HEK293 (cell line): Measurements from ENCODE around the gene GPR4.

Experiments
- SP3 ChIP-seq: fragments of 450-650 bp; formaldehyde crosslinking; IDR thresholded peaks from 2 replicates; pipeline ENCODE4 v1.5.1; 2016; ENCODE audit warnings: missing biosample characterization, missing genetic modification characterization
- TF ChIP-seq, protein P1 (sequence below): fragments of 450-650 bp; formaldehyde crosslinking; IDR thresholded peaks from 2 replicates; pipeline ENCODE4 v1.5.1; 2016; ENCODE audit warnings: missing biosample characterization, missing genetic modification characterization

DNA sequence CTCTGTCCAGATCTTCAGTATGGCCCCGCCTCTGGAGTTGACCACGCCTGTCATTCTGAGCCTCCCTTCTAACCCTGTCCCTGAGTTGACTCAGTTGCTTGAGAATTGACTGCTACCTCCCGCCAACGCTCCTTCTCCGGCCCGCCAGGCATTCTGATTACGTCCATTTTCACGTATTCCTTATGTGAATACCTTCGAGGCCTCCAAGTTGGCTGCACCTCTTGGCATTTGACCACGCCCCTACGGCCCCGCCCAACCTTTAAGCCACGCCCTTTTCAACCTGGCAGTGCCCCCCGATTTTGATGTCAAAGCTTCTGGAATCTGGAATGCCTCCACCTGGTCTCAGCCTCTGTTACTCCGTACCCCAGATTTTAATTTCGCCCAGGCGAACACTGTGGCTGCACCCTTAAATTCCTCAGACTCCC lies 38.8 kb upstream of the GPR4 start:
- TF ChIP-seq, protein P1, sequence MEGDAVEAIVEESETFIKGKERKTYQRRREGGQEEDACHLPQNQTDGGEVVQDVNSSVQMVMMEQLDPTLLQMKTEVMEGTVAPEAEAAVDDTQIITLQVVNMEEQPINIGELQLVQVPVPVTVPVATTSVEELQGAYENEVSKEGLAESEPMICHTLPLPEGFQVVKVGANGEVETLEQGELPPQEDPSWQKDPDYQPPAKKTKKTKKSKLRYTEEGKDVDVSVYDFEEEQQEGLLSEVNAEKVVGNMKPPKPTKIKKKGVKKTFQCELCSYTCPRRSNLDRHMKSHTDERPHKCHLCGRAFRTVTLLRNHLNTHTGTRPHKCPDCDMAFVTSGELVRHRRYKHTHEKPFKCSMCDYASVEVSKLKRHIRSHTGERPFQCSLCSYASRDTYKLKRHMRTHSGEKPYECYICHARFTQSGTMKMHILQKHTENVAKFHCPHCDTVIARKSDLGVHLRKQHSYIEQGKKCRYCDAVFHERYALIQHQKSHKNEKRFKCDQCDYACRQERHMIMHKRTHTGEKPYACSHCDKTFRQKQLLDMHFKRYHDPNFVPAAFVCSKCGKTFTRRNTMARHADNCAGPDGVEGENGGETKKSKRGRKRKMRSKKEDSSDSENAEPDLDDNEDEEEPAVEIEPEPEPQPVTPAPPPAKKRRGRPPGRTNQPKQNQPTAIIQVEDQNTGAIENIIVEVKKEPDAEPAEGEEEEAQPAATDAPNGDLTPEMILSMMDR (tag by site-specific recombination) = no peak
- peak; percentile 91; the same call in 1 of the 2 replicates for TF ChIP-seq SP3 (tag by site-specific recombination)
